HepG2 (cell line): ENCODE data around the gene LHPP. TPM values are rescaled to one million over a fixed set of nuclear protein-coding genes. Genes with fewer than 3 reads are reported as not detected.

Source experiments
- ATAC-seq: fragments of 200-7000 bp; cut with Tn5 transposase; 3 replicates; pipeline ENCODE4 v1.9.1; 2020; ENCODE audit warnings: mild to moderate bottlenecking, moderate library complexity
- BruUV-seq: library from RNA; stranded (reverse); fragments of 400-500 nt; replicated peaks from 2 replicates; lab custom pipeline; 2021; lab: Mats Ljungman, UMichigan
- CTCF ChIA-PET: fragments of 300-600 bp; formaldehyde crosslinking; extraction: SDS; loops from one replicate; lab custom pipeline; 2021; ENCODE audit warnings: low total read pairs, inconsistent platforms, low intra/inter-chr PET ratio; lab: Yijun Ruan, JAX
- POLR2A ChIA-PET: fragments of 350-600 bp; sonication (Branson Sonifier 250); formaldehyde crosslinking; loops from one replicate; lab custom pipeline; 2020; ENCODE audit warnings: antibody characterized with exemption, inconsistent platforms; lab: Yijun Ruan, JAX
- DNase-seq: peaks from one replicate; pipeline ENCODE4 v3.0.0-alpha.2; 2015; ENCODE audit warnings: low spot score
- FAIRE-seq: peaks from 3 replicates; lab custom pipeline; 2011; peaks lifted over from hg19 to GRCh38; lab: Jason Lieb, UNC
- H2AFZ ChIP-seq: one replicate; pipeline ENCODE4 v1.6.1; 2011; ENCODE audit warnings: low read length, inconsistent platforms
- H3K27ac ChIP-seq: fragments of 300-600 bp; 3 replicates; pipeline ENCODE4 v1.8.0; 2011; ENCODE audit warnings: mixed run types, mild to moderate bottlenecking, mixed read lengths, low read length, inconsistent platforms; ENCODE audit not compliant: insufficient read depth; ENCODE audit errors: extremely low read length
- H3K27me3 ChIP-seq, 2 experiments: fragments of 200-600 bp in 1 of 2; 2 replicates in 1 of 2; 3 replicates in 1 of 2; pipeline versions ENCODE4 v1.6.0 to v1.8.0; 2011; ENCODE audit warnings: low read length in 2 of 2, mild to moderate bottlenecking in 2 of 2, moderate library complexity in 2 of 2, inconsistent platforms in 1 of 2; ENCODE audit not compliant: insufficient read depth in 2 of 2, control insufficient read depth in 1 of 2
- H3K36me3 ChIP-seq, 2 experiments: fragments of 200-600 bp in 1 of 2; replicated peaks in 1 of 2; 2 replicates in 1 of 2; 3 replicates in 1 of 2; pipeline versions ENCODE4 v1.5.1 to v1.8.0; 2011; ENCODE audit warnings: low read length in 2 of 2, inconsistent platforms in 1 of 2; ENCODE audit not compliant: insufficient read depth in 2 of 2, control insufficient read depth in 1 of 2
- H3K4me1 ChIP-seq: 2 replicates; pipeline ENCODE4 v1.5.1; 2012; ENCODE audit warnings: low read length, inconsistent platforms; ENCODE audit not compliant: insufficient read depth
- H3K4me2 ChIP-seq: 2 replicates; pipeline ENCODE4 v1.6.0; 2011; ENCODE audit warnings: low read depth, low read length, inconsistent platforms
- H3K4me3 ChIP-seq, 3 experiments: fragments of 200-600 bp in 1 of 3; sonication (generic), shearing (Covaris generic) in 1 of 3; replicated peaks in 1 of 3; 2 replicates each; pipeline ENCODE4 v1.5.1; 2011 to 2016; ENCODE audit warnings: low read length in 3 of 3, inconsistent platforms in 2 of 3, low read depth in 2 of 3, mild to moderate bottlenecking in 2 of 3, control low read depth in 1 of 3, mixed read lengths in 1 of 3; ENCODE audit not compliant: insufficient read depth in 1 of 3
- H3K79me2 ChIP-seq: one replicate; pipeline ENCODE4 v1.6.1; 2011; ENCODE audit warnings: low read length, inconsistent platforms; ENCODE audit not compliant: insufficient read depth
- H3K9ac ChIP-seq: 2 replicates; pipeline ENCODE4 v1.6.0; 2011; ENCODE audit warnings: mild to moderate bottlenecking, low read depth, low read length, inconsistent platforms; ENCODE audit not compliant: insufficient read depth
- H3K9me3 ChIP-seq: 2 replicates; pipeline ENCODE4 v1.5.1; 2012; ENCODE audit warnings: mild to moderate bottlenecking, low read length
- H4K20me1 ChIP-seq: 2 replicates; pipeline ENCODE4 v1.6.0; 2011; ENCODE audit warnings: inconsistent platforms, mild to moderate bottlenecking, low read length, moderate library complexity; ENCODE audit not compliant: insufficient read depth
- BRD4 ChIP-seq: sonication (generic); formaldehyde crosslinking; IDR thresholded peaks from 2 replicates; pipeline ENCODE4 v1.4.0; 2020; ENCODE audit warnings: missing genetic modification reagents
- GTF2F1 ChIP-seq: fragments of 150-350 bp; IDR thresholded peaks from 2 replicates; pipeline ENCODE4 v1.6.1; 2014; ENCODE audit warnings: low read length
- MAZ ChIP-seq, 2 experiments: sonication (generic) in 1 of 2; formaldehyde crosslinking in 1 of 2; IDR thresholded peaks; 2 replicates each; pipeline versions ENCODE4 v1.5.0 to v1.6.1; 2012 to 2020; ENCODE audit warnings: low read depth in 2 of 2, mild to moderate bottlenecking in 2 of 2, borderline replicate concordance in 1 of 2, improper control_type of control experiment in 1 of 2, low read length in 1 of 2, missing genetic modification reagents in 1 of 2, moderate library complexity in 1 of 2
- MTA1 ChIP-seq: sonication (generic); formaldehyde crosslinking; IDR thresholded peaks from 2 replicates; pipeline ENCODE4 v1.4.0; 2020; ENCODE audit warnings: missing genetic modification reagents, mild to moderate bottlenecking, borderline replicate concordance
- PAWR ChIP-seq: sonication (generic); formaldehyde crosslinking; IDR thresholded peaks from 2 replicates; pipeline ENCODE4 v1.4.0; 2020; ENCODE audit warnings: missing genetic modification reagents, mild to moderate bottlenecking, borderline replicate concordance
- TGIF2 ChIP-seq: IDR thresholded peaks from 2 replicates; pipeline ENCODE4 v1.6.1; 2016; ENCODE audit warnings: control low read depth, missing compliant biosample characterization
- ZEB1 ChIP-seq: IDR thresholded peaks from 2 replicates; pipeline ENCODE4 v1.6.1; 2012; ENCODE audit warnings: mild to moderate bottlenecking, low read depth, inconsistent platforms; ENCODE audit not compliant: insufficient replicate concordance
- ZFP36 ChIP-seq: fragments of 150-350 bp; IDR thresholded peaks from 2 replicates; pipeline ENCODE4 v1.6.1; 2018; ENCODE audit warnings: borderline replicate concordance, low read length, low read depth; ENCODE audit not compliant: partially characterized antibody
- ZNF335 ChIP-seq: sonication (generic); formaldehyde crosslinking; IDR thresholded peaks from 2 replicates; pipeline ENCODE4 v1.4.0; 2020; ENCODE audit warnings: missing genetic modification reagents
- ZNF768 ChIP-seq: sonication (generic); formaldehyde crosslinking; IDR thresholded peaks from 2 replicates; pipeline ENCODE4 v1.4.0; 2020; ENCODE audit warnings: missing genetic modification reagents
- ZSCAN21 ChIP-seq: sonication (generic); formaldehyde crosslinking; IDR thresholded peaks from 2 replicates; pipeline ENCODE4 v1.8.0; 2022; ENCODE audit warnings: mild to moderate bottlenecking, missing genetic modification reagents, moderate library complexity, borderline replicate concordance
- WGBS: methylation state at CpG from one replicate; pipeline ENCODE4 v1.1.6; 2017; ENCODE audit warnings: low lambda C conversion rate; 5-methylcytosine and 5-hydroxymethylcytosine counted together
- in situ Hi-C: cut with HindIII; loops from 2 replicates; pipeline ENCODE4 v1.10.0; 2017; ENCODE audit warnings: low pct_unique_long_range_greater_than_20kb; ENCODE audit not compliant: extremely low pct_ligation_motif_present
- intact Hi-C: fragments of 100-400 bp; cut with micrococcal nuclease; formaldehyde crosslinking; loops from one replicate; pipeline ENCODE4 v1.10.0; 2022; ENCODE audit not compliant: unreplicated experiment
- polyA plus RNA-seq, 8 experiments: library from polyadenylated mRNA; depleted of rRNA in 3 of 8; stranded (reverse) in 7 of 8; unstranded in 1 of 8; fragments of >200 nt; fragmentation: Illumina TruSeq in 4 of 8; extraction: Trizol in 4 of 8; gene quantifications; 2 replicates each; pipeline versions ENCODE4 v1.2.1 to v1.2.3, GENCODE V29; 2011 to 2016; ENCODE audit warnings: low read depth in 4 of 8, missing spikeins in 1 of 8, mixed read lengths in 1 of 8; ENCODE audit not compliant: insufficient read depth in 1 of 8
- total RNA-seq, 5 experiments: library from RNA; depleted of rRNA; stranded (reverse); fragments of >200 nt; fragmentation: Illumina TruSeq; extraction: Trizol; gene quantifications; 2 replicates each; pipeline ENCODE4 v1.2.3, GENCODE V29; 2016; ENCODE audit warnings: low read depth in 1 of 5
- TF ChIP-seq, protein P1 (sequence below): IDR thresholded peaks from 2 replicates; pipeline ENCODE4 v1.6.1; 2016; ENCODE audit warnings: control low read depth
- TF ChIP-seq, protein P2 (sequence below): sonication (generic); formaldehyde crosslinking; IDR thresholded peaks from 2 replicates; pipeline ENCODE4 v1.4.0; 2020; ENCODE audit warnings: missing genetic modification reagents, borderline replicate concordance
- TF ChIP-seq, protein P3 (sequence below): sonication (generic); formaldehyde crosslinking; IDR thresholded peaks from 2 replicates; pipeline ENCODE4 v1.5.0; 2020; ENCODE audit warnings: mild to moderate bottlenecking, missing genetic modification reagents, moderate library complexity
- TF ChIP-seq, protein P4 (sequence below): sonication (generic); formaldehyde crosslinking; IDR thresholded peaks from 2 replicates; pipeline ENCODE4 v1.8.0; 2023; ENCODE audit warnings: mild to moderate bottlenecking, missing genetic modification reagents
- TF ChIP-seq, protein P5 (sequence below): sonication (generic); formaldehyde crosslinking; IDR thresholded peaks from 2 replicates; pipeline ENCODE4 v1.4.0; 2020; ENCODE audit warnings: mild to moderate bottlenecking, missing genetic modification reagents

The LHPP gene
- total and polyA plus RNA-seq, 2 of the 13 experiments (the other 11 are each of a cell fraction or from before 2014, with no cell fraction given): 5.2 to 13.1 TPM

DNA sequence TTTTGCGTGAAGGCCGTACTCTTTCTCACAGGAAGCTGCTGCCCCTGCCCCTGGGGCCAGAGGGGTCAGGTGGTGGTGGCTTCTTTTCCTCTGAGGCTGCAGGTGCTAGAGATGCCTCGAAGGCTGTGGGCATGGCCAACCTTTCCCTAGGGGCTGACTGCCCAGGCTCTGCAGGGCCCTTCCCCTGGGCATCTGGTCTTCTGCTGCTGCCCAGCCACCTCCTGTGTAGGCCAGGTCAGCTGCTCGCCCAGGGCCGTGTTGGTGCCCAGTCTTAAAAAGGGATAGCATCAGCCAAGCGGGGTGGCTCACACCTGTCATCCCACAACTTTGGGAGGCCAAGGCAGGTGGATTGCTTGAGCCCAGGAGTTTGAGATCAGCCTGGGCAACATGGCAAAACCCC is 168.2 kb downstream of the LHPP start:
- POLR2A ChIA-PET: no interaction called here
- Histone ChIP-seq H3K4me2 (no peak overlapping the region), H3K36me3 (peaks cover 0 to 3% of the 10 kb centered on the region in 2 experiments; a peak in 2 of 5 replicates), H3K9ac (no peak overlapping the region), H3K9me3 (no peaks in the 10 kb centered on the region), H3K4me1 (no peaks in the 10 kb centered on the region), H3K27me3 (no peaks in the 10 kb centered on the region), H2AFZ (no peak overlapping the region), H4K20me1 (no peaks in the 10 kb centered on the region), H3K79me2 (no peaks in the 10 kb centered on the region), H3K4me3 (no peak overlapping the region), H3K27ac (no peak overlapping the region)
- CTCF ChIA-PET: no interaction called here
- ATAC-seq: no peak
- in situ Hi-C loops: no loop called here
- TF ChIP-seq, protein P1, sequence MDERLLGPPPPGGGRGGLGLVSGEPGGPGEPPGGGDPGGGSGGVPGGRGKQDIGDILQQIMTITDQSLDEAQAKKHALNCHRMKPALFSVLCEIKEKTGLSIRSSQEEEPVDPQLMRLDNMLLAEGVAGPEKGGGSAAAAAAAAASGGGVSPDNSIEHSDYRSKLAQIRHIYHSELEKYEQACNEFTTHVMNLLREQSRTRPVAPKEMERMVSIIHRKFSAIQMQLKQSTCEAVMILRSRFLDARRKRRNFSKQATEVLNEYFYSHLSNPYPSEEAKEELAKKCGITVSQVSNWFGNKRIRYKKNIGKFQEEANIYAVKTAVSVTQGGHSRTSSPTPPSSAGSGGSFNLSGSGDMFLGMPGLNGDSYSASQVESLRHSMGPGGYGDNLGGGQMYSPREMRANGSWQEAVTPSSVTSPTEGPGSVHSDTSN (CRISPR knock-in tag): no peak
- TF ChIP-seq TGIF2: no peak
- TF ChIP-seq ZNF768 (CRISPR knock-in tag): no peak
- TF ChIP-seq MAZ (IDR thresholded peaks at IDR 0.05; ENCODE audit: borderline replicate concordance, low read depth, low read length): no peak
- no peak for TF ChIP-seq MAZ (CRISPR knock-in tag; IDR thresholded peaks at IDR 0.05; ENCODE audit: low read depth)
- TF ChIP-seq MTA1: no peak
- TF ChIP-seq GTF2F1: no peak
- TF ChIP-seq ZSCAN21: no peak
- TF ChIP-seq ZFP36: no peak
- no peak for TF ChIP-seq PAWR
- TF ChIP-seq ZEB1: no peak
- TF ChIP-seq, protein P2, sequence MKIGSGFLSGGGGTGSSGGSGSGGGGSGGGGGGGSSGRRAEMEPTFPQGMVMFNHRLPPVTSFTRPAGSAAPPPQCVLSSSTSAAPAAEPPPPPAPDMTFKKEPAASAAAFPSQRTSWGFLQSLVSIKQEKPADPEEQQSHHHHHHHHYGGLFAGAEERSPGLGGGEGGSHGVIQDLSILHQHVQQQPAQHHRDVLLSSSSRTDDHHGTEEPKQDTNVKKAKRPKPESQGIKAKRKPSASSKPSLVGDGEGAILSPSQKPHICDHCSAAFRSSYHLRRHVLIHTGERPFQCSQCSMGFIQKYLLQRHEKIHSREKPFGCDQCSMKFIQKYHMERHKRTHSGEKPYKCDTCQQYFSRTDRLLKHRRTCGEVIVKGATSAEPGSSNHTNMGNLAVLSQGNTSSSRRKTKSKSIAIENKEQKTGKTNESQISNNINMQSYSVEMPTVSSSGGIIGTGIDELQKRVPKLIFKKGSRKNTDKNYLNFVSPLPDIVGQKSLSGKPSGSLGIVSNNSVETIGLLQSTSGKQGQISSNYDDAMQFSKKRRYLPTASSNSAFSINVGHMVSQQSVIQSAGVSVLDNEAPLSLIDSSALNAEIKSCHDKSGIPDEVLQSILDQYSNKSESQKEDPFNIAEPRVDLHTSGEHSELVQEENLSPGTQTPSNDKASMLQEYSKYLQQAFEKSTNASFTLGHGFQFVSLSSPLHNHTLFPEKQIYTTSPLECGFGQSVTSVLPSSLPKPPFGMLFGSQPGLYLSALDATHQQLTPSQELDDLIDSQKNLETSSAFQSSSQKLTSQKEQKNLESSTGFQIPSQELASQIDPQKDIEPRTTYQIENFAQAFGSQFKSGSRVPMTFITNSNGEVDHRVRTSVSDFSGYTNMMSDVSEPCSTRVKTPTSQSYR: no peak
- no peak for TF ChIP-seq ZNF335 (CRISPR knock-in tag)
- TF ChIP-seq, protein P3, sequence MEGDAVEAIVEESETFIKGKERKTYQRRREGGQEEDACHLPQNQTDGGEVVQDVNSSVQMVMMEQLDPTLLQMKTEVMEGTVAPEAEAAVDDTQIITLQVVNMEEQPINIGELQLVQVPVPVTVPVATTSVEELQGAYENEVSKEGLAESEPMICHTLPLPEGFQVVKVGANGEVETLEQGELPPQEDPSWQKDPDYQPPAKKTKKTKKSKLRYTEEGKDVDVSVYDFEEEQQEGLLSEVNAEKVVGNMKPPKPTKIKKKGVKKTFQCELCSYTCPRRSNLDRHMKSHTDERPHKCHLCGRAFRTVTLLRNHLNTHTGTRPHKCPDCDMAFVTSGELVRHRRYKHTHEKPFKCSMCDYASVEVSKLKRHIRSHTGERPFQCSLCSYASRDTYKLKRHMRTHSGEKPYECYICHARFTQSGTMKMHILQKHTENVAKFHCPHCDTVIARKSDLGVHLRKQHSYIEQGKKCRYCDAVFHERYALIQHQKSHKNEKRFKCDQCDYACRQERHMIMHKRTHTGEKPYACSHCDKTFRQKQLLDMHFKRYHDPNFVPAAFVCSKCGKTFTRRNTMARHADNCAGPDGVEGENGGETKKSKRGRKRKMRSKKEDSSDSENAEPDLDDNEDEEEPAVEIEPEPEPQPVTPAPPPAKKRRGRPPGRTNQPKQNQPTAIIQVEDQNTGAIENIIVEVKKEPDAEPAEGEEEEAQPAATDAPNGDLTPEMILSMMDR (CRISPR knock-in tag): no peak
- TF ChIP-seq, protein P4, sequence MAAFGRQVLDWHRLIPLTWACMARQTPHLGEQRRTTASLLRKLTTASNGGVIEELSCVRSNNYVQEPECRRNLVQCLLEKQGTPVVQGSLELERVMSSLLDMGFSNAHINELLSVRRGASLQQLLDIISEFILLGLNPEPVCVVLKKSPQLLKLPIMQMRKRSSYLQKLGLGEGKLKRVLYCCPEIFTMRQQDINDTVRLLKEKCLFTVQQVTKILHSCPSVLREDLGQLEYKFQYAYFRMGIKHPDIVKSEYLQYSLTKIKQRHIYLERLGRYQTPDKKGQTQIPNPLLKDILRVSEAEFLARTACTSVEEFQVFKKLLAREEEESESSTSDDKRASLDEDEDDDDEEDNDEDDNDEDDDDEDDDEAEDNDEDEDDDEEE (CRISPR knock-in tag): no peak
- no peak for TF ChIP-seq BRD4
- TF ChIP-seq, protein P5, sequence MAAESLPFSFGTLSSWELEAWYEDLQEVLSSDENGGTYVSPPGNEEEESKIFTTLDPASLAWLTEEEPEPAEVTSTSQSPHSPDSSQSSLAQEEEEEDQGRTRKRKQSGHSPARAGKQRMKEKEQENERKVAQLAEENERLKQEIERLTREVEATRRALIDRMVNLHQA (CRISPR knock-in tag): no peak
- no TSS peak for BruUV-seq
- no peak for DNase-seq
- 92% methylated on average over 4 of the region's 6 CpGs for WGBS
- intact Hi-C loops: no loop called here
- no peak for FAIRE-seq
